AG09309 (cell line): ENCODE results near the gene BTBD16.

Experiments used
- DNase-seq: peaks from one replicate; pipeline ENCODE4 v3.0.0-alpha.2; 2010; ENCODE audit warnings: low read depth
- H3K4me3 ChIP-seq: 2 replicates; pipeline ENCODE4 v1.5.1; 2011; ENCODE audit warnings: mild to moderate bottlenecking, low read depth, low read length, moderate library complexity; ENCODE audit not compliant: control insufficient read depth
- CTCF ChIP-seq: IDR thresholded peaks from 2 replicates; pipeline ENCODE4 v1.5.1; 2011; ENCODE audit warnings: mild to moderate bottlenecking, low read depth, low read length, inconsistent platforms; ENCODE audit not compliant: insufficient read depth, control insufficient read depth; ENCODE audit errors: missing control alignments

BTBD16 gene

GRCh38 chr10:122230222-122230621, 40.9 kb upstream of the BTBD16 start:
- no peak for TF ChIP-seq CTCF
- no peak for DNase-seq

GRCh38 chr10:122232769-122233168, 38.3 kb upstream of the BTBD16 start:
- H3K4me3 ChIP-seq: no peak overlapping the region
- DNase-seq: peak; percentile 53
- no peak for TF ChIP-seq CTCF

More at GRCh38 chr10:122230222-122230621, 40.9 kb upstream of the BTBD16 start:
- H3K4me3 ChIP-seq: no peak overlapping the region

GRCh38 chr10:122233857-122234348, 37.2 kb upstream of the BTBD16 start:
- no peak for DNase-seq
- no peak overlapping the region for H3K4me3 ChIP-seq
- no peak for TF ChIP-seq CTCF

- no peak overlapping the region for H3K4me3 ChIP-seq
- no peak for TF ChIP-seq CTCF
- no peak for DNase-seq
Observed at GRCh38 chr10:122234416-122234815, 36.7 kb upstream of the BTBD16 start.

GRCh38 chr10:122236690-122237306, 34.3 kb upstream of the BTBD16 start:
- TF ChIP-seq CTCF: no peak
- DNase-seq: no peak
- H3K4me3 ChIP-seq: no peak overlapping the region

- H3K4me3 ChIP-seq: no peak overlapping the region
- no peak for DNase-seq
- no peak for TF ChIP-seq CTCF
Observed at GRCh38 chr10:122237331-122237990, 33.6 kb upstream of the BTBD16 start.
